ENCODE data around the gene TEX13D.
A peak's percentile ranks its signal among the peaks of the same experiment; 100 is the strongest.

The TEX13D gene

DNA sequence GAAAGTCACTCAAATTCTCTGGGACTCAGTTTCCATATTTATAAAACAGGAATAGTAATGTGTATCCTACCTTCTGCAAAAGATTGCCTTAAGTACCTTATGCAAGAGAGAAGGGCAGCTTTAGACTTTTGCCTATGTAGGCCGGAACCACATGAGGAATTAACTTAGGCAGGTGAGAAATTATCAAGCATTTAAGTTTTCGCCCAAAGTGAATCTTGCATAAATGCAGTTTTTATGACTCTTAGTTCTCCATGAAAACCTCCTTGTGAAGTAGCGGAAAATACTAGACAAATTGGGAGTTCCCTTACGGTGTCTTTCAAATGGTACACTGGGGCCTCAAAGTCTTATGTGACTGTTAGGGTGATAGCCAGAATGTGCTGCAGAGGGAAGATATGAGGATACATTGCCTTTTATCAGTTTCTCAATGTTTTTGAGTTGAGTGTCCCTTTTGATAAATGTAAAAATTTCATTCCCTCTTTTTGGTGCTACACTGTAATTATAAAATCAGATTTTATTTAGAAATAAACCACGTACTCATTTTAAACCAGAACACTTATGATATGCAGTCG is 16.5 kb downstream of the TEX13D start:
- DNase-seq = no peak

DNA sequence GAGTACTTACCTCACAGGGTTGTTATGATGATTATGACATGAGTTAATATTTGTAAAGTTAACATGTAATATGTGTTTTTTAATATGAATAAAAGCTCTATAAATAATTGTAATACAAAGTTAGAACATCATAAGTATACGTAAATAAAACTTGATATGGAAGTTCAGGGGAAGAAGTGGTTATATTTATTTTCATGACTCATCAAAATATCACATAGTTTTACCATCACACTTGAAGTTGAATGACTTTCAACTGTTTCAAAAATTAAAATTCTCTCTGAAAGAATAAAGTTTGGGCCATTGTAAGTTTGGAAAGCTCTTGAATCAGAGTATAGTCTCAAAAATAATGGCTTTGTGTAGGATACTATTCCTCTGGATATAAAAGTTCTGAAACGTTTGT is 22.2 kb downstream of the TEX13D start:
- no peak for DNase-seq

DNA sequence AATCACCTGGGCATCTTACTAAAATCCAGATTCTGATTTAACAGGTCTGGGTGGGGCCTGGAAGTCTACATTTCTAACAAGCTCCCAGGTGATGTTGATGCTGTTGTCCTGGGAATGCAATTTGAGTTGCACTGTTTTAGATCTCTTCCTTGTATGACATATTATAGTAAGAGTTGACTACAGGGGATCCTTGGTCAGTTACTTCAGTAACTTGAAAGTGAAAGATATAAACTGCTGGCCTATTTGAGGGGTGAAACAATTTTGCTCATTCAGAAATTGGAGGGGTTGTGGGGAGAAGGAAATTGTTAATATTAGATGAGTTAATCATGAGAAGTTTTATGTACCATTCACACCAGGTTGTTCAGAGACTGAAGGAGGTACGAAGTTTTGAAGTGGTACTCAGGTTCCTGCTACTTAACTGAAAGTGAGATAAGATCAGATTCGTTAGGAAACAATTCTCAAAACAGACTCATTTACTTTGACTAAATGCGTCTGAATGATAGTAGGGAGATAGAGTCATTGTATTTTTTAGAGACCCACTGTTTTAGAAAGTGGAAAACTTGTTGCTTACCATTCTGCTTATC is 26.4 kb downstream of the TEX13D start:
- DNase-seq = peak; percentile 62

DNA sequence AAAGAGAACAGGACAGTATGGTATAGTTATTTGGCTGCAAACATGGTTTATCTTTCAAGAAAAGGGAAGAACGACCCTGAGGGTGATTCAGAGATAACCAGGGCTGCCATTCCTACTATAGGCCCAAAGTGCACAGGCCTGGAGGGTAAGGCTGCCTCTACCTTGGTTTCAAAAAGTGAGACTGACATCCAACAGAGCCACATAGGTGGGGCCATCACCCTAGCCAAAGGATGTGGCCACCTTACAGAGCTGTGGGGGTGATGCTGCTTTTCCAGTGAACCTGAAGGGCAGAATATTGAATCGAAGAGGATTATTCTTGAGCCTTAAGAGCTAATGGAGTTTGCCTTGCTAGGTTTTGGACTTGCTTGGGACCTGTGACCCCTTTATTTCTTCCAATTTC is 29.6 kb downstream of the TEX13D start:
- no peak for DNase-seq

DNA sequence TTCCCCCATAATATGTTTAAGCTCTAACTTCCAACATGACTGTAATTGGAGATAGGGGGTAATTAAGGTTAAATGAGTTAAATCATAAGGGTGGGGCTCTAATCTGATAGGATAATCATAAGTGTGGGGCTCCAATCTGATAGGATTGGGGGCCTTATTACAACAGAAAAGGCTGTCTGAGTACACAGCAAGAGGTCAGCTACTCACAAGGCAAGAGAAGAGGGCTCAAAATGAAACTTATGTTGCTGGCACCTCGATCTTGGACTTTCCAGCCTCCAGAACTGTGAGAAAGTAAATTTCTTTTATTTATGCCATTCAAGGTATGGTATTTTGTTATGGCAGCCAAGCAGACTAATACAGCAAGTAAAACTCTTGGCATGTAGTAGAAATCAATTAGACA is 30.3 kb downstream of the TEX13D start:
- no peak for DNase-seq

DNA sequence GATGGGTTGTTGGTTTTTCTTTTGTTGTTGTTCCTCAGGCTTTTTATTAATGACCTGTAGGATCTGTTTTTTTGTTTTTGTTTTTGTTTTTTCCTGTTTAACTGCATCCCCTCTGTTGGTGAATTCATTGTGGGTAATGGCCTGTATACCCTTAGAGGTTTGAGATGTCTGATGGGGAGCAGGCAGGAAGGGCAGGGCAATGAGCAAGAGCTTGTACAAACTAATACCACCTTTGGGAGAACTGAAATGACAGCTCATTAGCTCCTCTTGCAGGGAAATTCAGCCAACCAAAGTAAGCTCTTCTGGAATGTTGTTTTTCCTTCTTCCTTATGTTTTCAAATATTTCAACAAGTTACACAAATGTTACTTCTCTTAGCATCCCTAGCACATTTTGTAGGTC is 37.3 kb downstream of the TEX13D start:
- DNase-seq = no peak

DNA sequence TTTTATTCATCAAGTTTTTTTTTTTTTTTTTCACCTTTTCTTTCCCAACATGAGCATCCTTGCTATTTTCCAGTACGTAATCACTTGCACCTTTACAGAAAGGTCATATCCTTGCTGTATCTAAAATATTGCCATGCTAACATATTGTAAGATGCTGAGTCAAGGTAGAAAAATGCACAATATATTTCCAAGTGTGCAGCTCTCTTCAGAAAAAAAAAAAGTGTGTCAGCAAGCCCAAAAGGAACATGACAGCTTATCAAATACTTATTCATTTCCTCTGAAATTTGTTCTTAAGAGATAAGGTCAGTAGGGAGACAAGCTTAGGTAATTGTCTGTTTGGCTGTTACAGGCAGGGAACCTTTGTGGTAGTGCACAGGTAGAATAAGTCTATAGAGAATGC is 40.9 kb downstream of the TEX13D start:
- DNase-seq = no peak

DNA sequence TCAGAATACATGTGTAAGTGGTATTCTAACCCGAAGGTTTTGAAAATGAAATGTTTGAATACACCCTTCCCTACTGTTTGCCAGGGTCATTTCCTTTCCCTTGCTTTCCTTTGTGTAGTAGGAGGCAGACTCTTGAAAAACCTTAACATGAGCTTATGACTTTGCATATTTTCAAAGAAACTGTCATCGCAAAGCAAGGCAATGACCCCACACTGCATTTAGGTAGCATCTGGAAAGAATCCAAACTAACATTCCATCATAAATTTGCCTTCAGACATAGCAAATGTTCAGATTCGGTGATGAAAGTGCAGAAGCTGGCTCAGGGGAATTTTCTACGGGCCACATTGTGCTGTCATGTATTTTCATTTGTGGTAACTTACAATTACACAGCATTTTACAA is 46.2 kb downstream of the TEX13D start:
- no peak for DNase-seq

DNA sequence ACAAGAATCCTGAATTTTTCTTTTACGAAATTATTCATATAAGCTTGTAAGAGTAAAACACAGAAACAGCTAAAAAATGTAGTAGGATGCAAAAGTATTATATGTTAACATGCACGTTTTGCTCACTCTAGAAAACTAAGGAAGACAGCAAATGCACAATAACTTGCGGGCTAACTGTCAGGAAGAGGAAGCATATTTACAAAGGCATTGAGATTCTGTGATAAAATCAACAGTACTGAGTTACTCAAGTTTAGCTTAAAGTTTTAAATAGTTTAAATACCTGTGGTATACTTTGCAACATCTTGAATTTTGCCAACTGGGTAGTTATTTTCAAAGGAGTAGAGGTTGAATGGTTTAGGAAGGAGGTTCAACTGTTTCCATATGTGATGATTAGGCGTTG is 50.9 kb downstream of the TEX13D start:
- no peak for DNase-seq

DNA sequence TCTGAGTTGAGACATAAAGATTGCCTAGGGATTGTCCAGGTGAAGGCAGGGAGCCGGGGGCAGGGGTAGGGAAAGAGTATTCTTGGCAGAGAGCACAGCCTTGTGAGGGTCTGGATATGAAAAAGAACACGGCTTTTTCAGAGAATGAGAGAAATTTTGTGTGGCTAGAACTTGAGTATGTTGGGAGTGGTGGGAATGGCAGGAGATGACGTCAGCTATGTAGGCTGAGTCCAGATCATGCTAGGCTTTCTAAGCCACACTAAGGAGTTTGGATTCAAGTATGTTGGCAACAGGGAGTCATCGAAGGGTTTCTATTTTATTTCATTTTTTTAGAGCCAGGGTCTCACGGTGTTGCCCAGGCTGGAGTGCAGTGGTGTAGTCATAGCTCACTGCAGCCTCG is 53.9 kb downstream of the TEX13D start:
- no peak for DNase-seq

Data from activated CD4-positive, alpha-beta T cell treated with anti-CD3 and anti-CD28 coated beads, Interleukin-2, amount 50 U/mL, for 16 hours (primary cell).